ENCODE measurements around the gene FLNB. TPM values are rescaled to one million over a fixed set of nuclear protein-coding genes. Genes with fewer than 3 reads are reported as not detected.

The FLNB gene
- total RNA-seq, 1 donor from 2014 or later: 782 TPM

DNA sequence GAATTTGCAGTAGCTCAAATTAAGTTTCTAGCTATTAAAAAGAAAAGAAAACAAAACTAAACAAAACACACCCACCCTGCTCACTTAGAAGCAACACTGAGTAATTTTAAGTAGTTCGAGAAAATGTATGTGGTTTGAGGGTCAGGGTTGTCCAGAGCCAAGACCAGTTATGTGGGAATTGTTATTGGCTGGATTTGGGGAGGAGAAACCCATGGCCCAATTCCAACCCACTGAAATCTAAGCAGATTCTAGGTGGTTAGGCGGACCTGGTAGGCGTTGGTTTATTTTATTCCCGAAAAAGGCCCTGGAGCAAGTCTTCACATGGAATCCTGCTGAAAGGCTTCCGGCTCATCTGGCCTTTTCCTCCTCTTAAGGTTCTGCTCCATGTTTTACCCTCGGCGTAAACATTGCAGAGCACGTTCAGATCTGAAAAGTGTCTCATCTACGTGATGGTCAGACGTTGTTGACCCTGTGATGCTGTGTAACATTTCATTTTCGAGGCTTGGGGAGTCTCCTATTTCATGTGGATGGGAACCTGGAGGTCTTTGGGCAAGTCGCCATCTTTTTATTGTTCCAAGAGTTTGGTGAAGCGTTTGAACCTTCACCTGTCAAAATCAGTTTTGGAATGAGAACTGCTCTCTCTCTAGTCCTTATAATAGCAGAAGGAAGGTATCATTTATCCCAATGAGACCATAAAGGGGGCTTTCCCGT, 64.0 kb downstream of the FLNB start:
- DNase-seq (ENCODE audit: extremely low read depth, low read depth, low spot score): no peak

DNA sequence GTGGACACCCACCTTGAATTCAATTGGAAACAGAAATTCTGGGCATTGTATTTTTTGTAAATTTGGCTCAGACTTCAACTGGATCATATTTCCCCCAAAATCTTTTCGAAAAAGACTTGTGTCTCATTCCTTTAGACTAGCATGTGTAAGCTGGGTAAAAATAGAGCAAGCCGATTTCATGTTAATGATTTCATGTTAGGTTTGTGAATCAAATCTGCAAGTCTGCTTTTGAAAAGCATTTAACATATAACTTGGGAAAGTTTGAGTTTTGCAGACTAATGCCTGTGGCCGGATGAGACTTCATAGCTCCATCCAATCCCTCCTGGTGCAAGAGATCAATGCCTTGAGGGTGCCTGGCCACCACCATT, 64.5 kb downstream of the FLNB start:
- DNase-seq (ENCODE audit: extremely low read depth, low read depth, low spot score): no peak

- no peak for DNase-seq (ENCODE audit: extremely low read depth, low read depth, low spot score)
Observed at GRCh38 chr3:58073301-58074108, 65.3 kb downstream of the FLNB start.

- DNase-seq (ENCODE audit: extremely low read depth, low read depth, low spot score): no peak
Observed at GRCh38 chr3:58074116-58074715, 66.0 kb downstream of the FLNB start.

DNA sequence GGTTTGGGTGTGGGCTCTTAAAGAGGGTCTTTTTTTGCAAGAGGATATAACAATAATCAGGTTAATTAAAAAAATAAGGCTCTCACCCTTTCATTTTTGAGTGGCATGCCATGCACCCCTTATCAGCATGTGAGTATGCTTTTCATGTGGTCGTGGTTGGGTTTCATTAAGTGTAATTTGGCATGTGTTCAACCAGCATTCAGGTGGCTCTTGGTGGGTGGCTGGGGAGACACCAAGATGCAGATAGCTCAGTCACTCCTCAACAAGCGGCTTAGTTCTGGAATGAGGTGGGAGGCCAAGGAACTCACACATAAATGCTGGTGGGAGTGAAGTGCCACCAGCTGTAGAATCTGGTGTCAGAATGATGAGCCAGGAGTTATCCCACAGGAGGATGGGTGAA, 66.8 kb downstream of the FLNB start:
- no peak for DNase-seq (ENCODE audit: extremely low read depth, low read depth, low spot score)

DNA sequence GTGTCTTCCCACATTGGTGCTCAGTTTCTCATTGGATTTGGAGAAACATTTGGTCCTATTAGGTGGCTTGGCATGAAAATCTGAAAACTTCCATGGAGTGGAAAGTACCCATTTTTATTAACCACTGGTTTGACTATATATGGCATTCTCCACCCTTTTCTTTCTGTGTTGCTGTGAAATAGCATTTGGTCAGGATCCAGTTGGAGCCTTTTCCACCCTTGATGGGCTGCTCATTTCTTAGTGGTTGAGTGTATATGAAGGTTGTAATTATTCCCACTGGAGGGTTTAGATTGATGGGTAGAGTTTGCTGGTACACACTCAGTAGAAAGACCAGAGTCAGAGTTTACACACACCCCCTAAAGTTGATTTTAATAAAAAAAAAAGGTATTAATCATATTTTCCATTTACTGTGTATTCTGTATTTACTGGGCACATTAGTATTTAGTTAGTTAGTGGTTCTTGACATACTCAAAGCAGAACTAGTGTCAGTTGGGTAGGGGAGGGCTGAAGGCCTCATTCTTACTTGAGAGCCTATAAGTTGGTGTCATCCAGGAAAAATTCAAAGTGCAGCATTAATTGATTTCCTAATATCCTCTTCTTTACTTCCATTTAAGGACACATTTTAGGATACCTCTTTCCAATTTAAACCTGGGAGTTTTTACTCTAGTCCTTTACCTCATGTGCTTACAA, 69.5 kb downstream of the FLNB start:
- DNase-seq (ENCODE audit: extremely low read depth, low read depth, low spot score): no peak

DNA sequence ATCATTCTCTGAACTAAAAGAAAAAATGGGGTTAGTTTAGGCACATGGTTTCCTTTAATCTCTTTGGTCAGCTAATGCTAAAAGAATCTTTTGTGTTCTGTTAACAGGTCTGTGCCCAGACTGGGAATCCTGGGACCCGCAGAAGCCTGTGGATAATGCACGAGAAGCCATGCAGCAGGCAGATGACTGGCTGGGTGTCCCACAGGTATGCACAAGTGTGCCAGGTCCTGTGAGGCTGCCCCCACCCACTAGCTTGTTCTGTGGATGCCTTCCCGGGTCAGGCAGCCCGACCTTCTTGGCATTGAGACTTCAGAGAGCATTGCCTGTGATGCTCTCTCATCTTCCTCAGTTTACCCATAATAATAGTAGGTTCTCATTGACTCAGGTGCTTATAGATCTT, 70.4 kb downstream of the FLNB start:
- no peak for DNase-seq (ENCODE audit: extremely low read depth, low read depth, low spot score)

DNA sequence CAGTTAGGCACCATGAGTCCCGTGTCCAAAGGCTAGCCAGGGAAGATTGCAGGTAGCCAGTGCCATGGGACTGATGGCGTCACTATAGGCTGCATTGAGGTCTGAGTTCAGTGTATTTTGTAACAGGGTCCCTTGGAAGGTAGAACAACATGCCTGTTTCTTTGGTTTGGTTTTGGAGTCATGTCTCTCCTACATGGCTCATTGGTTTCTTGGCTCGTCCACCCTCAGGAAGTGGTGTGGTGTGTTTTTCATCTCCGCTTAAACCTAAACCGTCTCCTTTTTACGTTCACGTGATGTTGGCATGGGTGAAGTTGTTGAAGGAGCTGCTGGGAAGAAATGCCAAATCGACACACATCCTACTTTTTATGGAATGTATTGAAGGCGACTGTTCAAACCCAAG, 71.6 kb downstream of the FLNB start:
- no peak for DNase-seq (ENCODE audit: extremely low read depth, low read depth, low spot score)

DNA sequence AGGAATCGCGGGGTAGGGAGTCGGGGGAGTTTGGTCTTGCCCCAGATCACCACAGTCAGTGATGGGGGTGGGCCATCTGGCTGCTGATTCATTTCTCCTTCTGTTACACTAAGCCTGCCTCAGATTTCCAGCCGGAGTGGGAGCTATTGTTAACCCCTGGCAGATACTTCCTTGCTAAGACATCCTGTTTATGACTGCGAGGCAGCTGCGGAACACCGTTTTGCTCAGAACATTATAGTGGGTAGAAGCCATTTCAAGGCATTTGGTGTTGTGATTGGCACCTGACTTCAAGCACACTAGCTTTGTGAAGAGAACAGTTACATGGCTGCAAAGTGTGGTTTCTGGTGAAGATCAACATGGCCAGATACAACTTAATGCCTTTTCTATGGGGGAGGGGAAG, 73.8 kb downstream of the FLNB start:
- DNase-seq (ENCODE audit: extremely low read depth, low read depth, low spot score): peak; percentile 97

DNA sequence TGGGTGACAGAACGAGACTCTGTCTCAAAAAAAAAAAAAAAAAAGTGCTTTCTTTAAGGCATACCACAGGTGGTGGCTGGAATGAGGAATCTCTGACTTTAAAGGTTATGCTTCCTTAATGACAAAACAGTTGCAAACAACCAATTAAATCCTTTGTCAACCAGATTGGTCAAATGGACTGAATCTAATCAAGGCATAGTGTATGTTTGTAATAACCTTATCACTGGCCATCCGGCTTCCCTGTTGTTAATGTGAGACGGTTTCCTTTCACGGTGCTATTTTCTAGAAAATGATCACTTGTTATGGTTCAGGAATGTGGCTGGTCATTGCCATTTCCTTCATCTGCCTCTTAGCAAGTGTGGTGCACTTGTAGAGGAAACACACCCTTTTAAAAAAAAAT, 75.9 kb downstream of the FLNB start:
- DNase-seq (ENCODE audit: extremely low read depth, low read depth, low spot score): peak; percentile 98

DNA sequence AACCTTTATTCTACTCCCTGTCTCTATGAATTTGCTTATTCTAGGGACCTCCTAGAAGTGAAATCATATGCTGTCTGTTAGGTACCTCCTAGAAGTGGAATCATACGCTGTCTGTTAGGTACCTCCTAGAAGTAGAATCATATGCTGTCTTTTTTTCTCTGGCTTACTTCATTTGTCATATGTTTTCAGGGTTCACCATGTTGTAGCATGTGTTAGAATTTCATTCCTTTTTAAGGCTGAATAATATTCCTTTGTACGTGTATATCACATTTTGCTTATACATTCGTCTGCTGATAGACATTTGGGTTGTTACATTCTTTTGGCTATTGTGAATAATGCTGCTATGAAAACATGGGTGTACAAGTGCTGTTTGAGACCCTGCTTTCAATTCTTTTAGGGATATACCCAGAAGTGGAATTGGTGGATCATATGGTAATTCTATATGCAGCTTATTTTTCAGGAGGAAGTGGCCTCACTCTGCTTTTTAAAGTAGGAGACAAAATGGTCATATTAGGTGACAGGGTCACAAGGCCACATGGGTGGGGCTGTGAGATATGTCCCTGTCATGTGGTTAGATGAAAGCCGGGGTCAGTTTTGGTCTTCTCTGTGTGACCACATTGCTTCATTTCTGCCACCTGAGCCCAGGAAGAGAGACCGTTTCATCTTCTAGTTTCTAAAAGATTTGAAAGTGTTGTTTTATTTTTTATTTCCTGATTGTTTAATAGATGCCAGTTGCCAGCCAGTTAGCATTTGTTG, 76.7 kb downstream of the FLNB start:
- no peak for DNase-seq (ENCODE audit: extremely low read depth, low read depth, low spot score)

DNA sequence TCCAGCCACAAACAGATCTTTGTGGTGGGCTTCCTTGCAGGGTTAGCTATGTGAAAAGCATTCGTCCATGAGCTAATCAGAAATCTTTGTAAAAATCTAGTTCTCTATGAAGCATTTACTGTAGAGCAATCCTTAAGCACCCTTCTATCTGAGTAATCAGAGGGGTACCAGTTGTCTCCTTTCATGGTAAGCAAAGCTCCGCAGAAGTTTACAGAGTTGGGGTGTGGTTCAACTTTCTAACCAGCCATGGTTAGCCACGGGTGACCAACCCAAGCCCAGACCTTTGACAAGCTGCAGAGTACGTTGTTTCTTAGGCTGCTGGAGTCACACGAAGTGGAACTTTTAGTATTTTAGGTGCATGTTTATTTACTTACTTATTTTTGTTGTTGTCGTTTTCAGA, 77.4 kb downstream of the FLNB start:
- no peak for DNase-seq (ENCODE audit: extremely low read depth, low read depth, low spot score)

- no peak for DNase-seq (ENCODE audit: extremely low read depth, low read depth, low spot score)
Observed at GRCh38 chr3:58088501-58088900, 80.3 kb downstream of the FLNB start.

GRCh38 chr3:58090351-58090750, 82.1 kb downstream of the FLNB start:
- no peak for DNase-seq (ENCODE audit: extremely low read depth, low read depth, low spot score)

DNA sequence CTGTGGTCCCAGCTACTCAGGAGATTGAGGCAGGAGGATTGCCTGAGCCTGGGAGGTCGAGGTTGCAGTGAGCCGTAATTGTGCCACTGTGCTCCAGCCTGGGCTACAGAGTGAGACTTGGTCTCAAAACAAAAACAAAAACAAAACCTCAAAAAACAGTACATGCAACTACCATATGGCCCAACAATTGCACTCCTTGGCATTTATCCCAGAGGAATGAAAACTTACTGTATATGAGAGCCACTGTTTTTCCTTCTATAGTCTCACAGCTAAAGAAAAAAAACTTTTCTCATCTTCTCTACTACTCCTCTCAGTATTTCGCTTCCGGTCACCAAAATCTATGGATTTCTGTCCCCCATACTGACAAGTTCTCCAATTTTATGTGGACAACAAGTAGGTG, 84.3 kb downstream of the FLNB start:
- DNase-seq (ENCODE audit: extremely low read depth, low read depth, low spot score): no peak

GRCh38 chr3:58093574-58094195, 85.5 kb downstream of the FLNB start:
- no peak for DNase-seq (ENCODE audit: extremely low read depth, low read depth, low spot score)

DNA sequence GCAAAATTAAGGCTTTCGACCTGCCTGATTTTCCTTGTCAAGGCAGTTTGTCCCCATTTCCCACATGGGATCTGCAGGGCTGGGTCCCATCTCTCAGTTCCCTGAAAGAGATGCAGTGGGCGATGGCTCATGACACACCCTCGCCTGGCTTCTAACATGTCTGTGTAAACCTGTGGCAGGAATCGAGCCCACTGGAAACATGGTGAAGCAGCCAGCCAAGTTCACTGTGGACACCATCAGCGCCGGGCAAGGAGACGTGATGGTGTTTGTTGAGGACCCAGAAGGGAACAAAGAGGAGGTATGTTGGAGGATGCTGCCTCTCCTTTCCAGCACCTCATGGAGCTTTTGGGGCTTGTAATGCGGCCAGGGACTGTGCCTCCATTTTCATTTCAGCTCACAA, 86.4 kb downstream of the FLNB start:
- DNase-seq (ENCODE audit: extremely low read depth, low read depth, low spot score): no peak

- DNase-seq (ENCODE audit: extremely low read depth, low read depth, low spot score): no peak
Observed at GRCh38 chr3:58095603-58096138, 87.4 kb downstream of the FLNB start.

DNA sequence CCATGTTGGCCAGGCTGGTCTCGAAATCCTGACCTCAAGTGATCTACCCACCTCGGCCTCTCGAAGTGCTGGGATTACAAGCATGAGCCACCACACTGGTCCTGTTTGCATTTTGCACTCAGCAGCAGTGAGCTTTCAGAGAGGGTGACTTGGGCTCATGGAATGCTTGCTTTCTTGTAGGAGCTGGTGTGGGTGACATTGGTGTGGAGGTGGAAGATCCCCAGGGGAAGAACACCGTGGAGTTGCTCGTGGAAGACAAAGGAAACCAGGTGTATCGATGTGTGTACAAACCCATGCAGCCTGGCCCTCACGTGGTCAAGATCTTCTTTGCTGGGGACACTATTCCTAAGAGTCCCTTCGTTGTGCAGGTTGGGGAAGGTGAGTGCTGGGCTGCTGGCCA, 90.3 kb downstream of the FLNB start:
- DNase-seq (ENCODE audit: extremely low read depth, low read depth, low spot score): no peak

DNA sequence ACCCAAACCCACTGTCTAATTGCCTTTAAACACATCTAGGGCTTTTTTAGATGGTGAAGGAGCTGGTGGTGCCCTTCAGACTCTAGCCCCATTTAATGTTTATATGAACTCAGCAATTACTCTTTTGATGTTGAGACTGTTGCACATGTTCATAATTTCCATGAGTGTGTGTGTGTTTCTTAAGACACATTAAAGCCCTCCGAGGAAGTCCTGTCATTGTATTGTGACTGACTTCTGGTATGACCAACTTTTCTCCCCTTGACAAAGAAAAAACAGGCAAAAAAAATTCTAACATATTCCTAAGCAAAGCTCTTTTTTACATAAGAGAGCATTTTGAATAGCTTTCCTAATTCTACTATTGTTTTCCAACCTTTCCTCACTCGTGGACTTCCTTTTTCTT, 91.6 kb downstream of the FLNB start:
- no peak for DNase-seq (ENCODE audit: extremely low read depth, low read depth, low spot score)

All from glomerular endothelial cell (primary cell).